WTC11 (cell line): ENCODE measurements around the gene L1TD1. TPM values are rescaled to one million over a fixed set of nuclear protein-coding genes. Genes with fewer than 3 reads are reported as not detected.

ENCODE experiments used
- HMGA2 ChIP-seq: fragments of 250-450 bp; sonication (Bioruptor Pico); IDR thresholded peaks from 2 replicates; pipeline ENCODE4 v1.4.0; 2021; ENCODE audit warnings: mild to moderate bottlenecking, moderate library complexity
- MXD4 ChIP-seq: fragments of 250-450 bp; sonication (Bioruptor Pico); IDR thresholded peaks from 2 replicates; pipeline ENCODE4 v1.8.0; 2021; ENCODE audit warnings: mild to moderate bottlenecking, moderate library complexity, borderline replicate concordance
- ZNF671 ChIP-seq: fragments of 250-450 bp; sonication (Bioruptor Pico); IDR thresholded peaks from 2 replicates; pipeline ENCODE4 v1.8.0; 2021; ENCODE audit warnings: mild to moderate bottlenecking
- total RNA-seq: library from RNA; stranded (reverse); gene quantifications from 3 replicates; pipeline ENCODE4 v1.2.3, GENCODE V29; 2021
- TF ChIP-seq, protein P1 (sequence below): fragments of 250-450 bp; sonication (Bioruptor Pico); IDR thresholded peaks from 2 replicates; pipeline ENCODE4 v1.9.0; 2021; ENCODE audit warnings: mild to moderate bottlenecking

The L1TD1 gene
- total RNA-seq, 1 experiment from 2014 or later, result 319 TPM

DNA sequence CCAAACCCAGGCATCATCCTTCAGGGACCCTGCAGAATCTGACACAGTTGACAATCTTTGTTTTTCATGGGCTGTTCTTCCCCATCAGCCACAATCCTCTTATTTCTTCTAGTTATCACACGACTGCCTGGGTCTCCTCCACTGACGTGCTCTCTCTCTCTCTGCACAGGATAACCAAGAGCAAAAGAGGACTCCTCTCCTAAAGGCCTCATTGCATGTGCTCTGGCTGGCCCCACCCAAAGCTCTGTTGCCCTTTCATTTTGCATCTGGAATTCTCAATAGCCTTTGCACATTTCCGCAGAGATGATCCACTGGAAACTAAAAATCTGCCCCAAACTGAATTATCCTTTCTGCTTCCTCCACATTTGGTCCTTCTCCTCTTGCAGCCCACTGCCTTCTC, 66.0 kb downstream of the L1TD1 start (continued):
- no peak for TF ChIP-seq ZNF671 (CRISPR knock-in tag)
- TF ChIP-seq, protein P1, sequence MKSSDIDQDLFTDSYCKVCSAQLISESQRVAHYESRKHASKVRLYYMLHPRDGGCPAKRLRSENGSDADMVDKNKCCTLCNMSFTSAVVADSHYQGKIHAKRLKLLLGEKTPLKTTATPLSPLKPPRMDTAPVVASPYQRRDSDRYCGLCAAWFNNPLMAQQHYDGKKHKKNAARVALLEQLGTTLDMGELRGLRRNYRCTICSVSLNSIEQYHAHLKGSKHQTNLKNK (CRISPR knock-in tag), result no peak
- TF ChIP-seq HMGA2 (CRISPR knock-in tag), result no peak
- no peak for TF ChIP-seq MXD4

Other genes with a start within 250 kb of the L1TD1 start
- 0.23 to 0.55 TPM (median 0.35 TPM) in 3 replicates for gene KANK4, start 124.6 kb downstream of the L1TD1 start, total RNA-seq
- gene USP1, start 242.2 kb downstream of the L1TD1 start, total RNA-seq, result 34.6 to 37.4 TPM (median 35.2 TPM) in 3 replicates